ENCODE data around the gene LRRC17. TPM values are rescaled to one million over a fixed set of nuclear protein-coding genes. Genes with fewer than 3 reads are reported as not detected.

LRRC17 gene
- total RNA-seq, 1 donor from 2014 or later = 6.2 TPM

DNA sequence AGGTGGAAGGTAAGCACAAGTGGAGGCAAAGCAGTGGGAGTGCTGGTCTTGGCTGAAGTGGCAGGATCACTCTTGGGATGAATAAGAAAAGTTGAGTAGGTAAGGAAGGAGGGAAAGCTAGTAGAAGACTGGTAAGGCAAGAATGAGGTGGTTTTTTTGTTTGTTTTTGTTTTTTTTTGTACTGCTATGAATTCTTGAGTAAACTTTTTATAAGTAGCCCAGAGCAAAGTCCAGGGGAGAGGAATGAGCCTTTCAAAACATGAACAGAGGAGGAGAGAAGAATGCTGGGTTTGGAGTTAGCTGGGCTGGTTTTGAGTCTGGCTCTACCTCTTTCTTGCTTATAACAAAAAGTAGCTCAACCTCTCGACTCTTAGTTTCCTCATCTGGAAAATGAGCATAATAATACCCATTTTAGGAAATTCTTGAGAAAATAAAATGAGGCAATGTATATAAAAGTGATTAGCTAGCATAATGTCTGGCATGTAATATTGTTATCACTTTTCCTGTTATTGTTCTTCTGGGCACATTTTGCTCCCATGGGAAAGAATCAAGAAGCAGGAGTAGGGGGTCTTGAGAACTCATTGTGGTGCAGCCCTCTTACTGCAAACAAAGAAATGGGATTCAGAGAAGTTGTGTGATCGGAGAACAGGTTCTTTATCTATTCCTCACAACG is 24.1 kb upstream of the LRRC17 start:
- DNase-seq (ENCODE audit: low read depth) = no peak
- Histone ChIP-seq H3K36me3 (ENCODE audit: control insufficient read depth, insufficient read depth, low read length) (no peaks in the 10 kb centered on the region), H3K4me3 (ENCODE audit: low read depth, low read length) (no peak overlapping the region), H3K27me3 (ENCODE audit: control insufficient read depth, insufficient read depth, low read length) (no peaks in the 10 kb centered on the region)
- TF ChIP-seq, protein P1, sequence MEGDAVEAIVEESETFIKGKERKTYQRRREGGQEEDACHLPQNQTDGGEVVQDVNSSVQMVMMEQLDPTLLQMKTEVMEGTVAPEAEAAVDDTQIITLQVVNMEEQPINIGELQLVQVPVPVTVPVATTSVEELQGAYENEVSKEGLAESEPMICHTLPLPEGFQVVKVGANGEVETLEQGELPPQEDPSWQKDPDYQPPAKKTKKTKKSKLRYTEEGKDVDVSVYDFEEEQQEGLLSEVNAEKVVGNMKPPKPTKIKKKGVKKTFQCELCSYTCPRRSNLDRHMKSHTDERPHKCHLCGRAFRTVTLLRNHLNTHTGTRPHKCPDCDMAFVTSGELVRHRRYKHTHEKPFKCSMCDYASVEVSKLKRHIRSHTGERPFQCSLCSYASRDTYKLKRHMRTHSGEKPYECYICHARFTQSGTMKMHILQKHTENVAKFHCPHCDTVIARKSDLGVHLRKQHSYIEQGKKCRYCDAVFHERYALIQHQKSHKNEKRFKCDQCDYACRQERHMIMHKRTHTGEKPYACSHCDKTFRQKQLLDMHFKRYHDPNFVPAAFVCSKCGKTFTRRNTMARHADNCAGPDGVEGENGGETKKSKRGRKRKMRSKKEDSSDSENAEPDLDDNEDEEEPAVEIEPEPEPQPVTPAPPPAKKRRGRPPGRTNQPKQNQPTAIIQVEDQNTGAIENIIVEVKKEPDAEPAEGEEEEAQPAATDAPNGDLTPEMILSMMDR (IDR thresholded peaks at IDR 0.05; ENCODE audit: insufficient read depth, low read length, poor library complexity, severe bottlenecking) = no peak

DNA sequence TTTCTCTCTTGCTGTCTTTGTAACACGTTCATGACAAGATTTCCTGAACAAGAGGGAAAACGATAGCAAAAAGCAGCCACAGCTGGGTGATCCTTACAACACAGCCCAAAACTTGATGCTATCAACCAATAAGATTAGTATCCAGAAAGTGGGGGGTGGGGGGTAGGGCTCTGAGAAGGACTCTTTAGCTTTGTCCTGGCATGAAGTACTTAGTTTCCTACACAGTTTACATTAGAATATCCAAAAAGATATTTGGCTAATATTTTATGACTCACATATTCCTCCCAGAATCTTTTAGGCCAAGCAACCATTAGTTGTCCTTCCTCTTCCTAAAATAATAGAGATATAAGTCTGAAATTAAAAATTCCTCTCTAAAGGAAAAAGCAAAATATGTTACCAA is 22.9 kb upstream of the LRRC17 start:
- no peak for DNase-seq (ENCODE audit: low read depth)
- Histone ChIP-seq H3K36me3 (ENCODE audit: control insufficient read depth, insufficient read depth, low read length) (no peaks in the 10 kb centered on the region), H3K4me3 (ENCODE audit: low read depth, low read length) (no peak overlapping the region), H3K27me3 (ENCODE audit: control insufficient read depth, insufficient read depth, low read length) (no peaks in the 10 kb centered on the region)
- TF ChIP-seq, protein P1 (IDR thresholded peaks at IDR 0.05; ENCODE audit: insufficient read depth, low read length, poor library complexity, severe bottlenecking) = no peak

DNA sequence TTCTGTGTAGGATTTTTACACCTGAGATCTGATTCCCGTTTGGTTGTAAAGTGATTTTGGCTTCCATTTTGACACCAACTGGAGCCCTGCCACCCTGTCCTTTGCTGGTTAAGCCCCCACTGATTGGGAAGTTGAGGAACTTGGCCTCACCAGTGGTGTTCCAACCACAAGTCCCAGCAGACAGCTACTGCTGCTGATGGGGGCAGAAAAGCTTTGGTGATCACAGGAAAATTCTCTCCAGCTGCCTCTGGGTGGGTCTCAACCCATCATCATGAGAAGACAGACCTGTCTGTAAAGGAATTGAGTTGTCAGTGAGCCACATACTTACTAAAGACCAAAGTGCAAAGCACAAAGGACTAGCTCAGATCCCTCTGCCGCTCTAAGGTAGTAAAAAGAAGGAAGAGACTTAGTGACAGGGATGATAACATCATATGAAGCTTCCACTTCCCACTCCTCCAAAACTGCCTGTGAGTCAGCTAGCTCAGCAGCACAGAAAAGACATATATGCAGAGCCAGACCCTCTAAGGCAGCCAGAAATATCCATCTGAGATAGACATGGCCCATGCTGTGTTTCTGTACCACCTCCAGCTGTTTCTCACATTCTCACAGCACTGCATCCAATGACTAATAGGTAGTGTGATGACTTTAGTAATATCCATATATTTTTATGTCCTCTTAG is 22.4 kb upstream of the LRRC17 start:
- Histone ChIP-seq H3K4me3 (ENCODE audit: low read depth, low read length) (no peak overlapping the region), H3K36me3 (ENCODE audit: control insufficient read depth, insufficient read depth, low read length) (no peaks in the 10 kb centered on the region), H3K27me3 (ENCODE audit: control insufficient read depth, insufficient read depth, low read length) (no peaks in the 10 kb centered on the region)
- TF ChIP-seq, protein P1 (IDR thresholded peaks at IDR 0.05; ENCODE audit: insufficient read depth, low read length, poor library complexity, severe bottlenecking) = no peak
- no peak for DNase-seq (ENCODE audit: low read depth)

DNA sequence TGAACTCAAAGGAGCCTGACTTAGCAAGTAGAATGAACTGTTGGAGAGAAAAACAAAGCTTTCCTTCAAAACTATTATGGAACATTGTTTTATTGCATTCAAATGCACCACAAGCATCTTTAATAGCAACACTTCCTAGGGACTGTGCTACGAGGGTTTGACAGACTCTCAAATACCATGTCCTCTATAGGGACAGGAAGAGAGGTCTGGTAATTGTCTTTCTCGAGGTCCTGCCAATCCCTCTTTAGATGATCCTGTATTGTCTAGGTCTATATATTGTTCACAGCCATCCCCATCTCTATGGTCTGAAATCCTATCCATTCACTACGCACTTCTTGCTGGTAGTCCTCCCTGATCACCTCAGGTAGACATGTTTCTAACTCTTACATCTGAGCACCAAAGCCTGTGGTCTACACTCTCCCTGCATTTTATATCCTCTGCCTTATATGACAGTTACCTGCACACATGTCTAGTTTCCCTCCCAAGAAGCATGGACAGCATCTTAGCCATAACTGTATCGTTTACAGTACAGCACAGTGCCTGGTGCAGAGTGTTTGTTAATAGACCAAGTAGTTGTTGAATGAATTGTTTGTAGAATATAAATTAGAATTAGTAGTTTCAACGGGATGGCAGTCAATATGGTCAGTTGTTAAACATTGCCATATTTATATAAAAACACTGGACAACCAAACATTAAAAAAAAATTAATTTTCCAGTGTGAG is 21.7 kb upstream of the LRRC17 start:
- Histone ChIP-seq H3K27me3 (ENCODE audit: control insufficient read depth, insufficient read depth, low read length) (no peaks in the 10 kb centered on the region), H3K4me3 (ENCODE audit: low read depth, low read length) (no peak overlapping the region), H3K36me3 (ENCODE audit: control insufficient read depth, insufficient read depth, low read length) (no peaks in the 10 kb centered on the region)
- DNase-seq (ENCODE audit: low read depth) = no peak
- TF ChIP-seq, protein P1 (IDR thresholded peaks at IDR 0.05; ENCODE audit: insufficient read depth, low read length, poor library complexity, severe bottlenecking) = no peak

DNA sequence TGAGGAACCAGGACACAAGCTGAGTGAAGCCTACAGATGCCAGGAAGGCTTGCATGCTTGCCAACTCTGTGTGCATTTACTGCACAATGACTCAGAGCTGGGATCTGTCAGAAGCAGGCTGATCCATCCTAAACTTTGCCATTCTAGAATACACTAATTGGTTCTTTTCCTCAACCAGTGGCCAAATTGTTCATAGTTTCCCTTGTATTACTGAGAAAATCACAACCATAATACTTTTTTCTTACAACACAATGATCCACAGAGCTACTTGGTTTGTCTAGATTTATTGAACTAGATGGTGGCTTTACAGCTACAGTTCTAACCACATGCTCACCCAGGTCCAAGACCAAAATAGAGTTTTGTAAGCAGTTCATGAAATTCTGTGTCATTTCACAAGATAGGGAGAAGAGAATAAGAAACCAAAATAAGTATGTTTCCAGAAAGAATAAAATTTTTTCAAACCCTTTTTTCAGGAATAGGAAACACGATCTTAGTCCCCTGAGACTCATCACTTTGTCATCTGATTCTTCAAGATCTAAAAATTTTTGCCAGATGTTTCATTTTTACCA is 21.0 kb upstream of the LRRC17 start:
- Histone ChIP-seq H3K27me3 (ENCODE audit: control insufficient read depth, insufficient read depth, low read length) (no peaks in the 10 kb centered on the region), H3K4me3 (ENCODE audit: low read depth, low read length) (no peak overlapping the region), H3K36me3 (ENCODE audit: control insufficient read depth, insufficient read depth, low read length) (no peaks in the 10 kb centered on the region)
- no peak for DNase-seq (ENCODE audit: low read depth)
- TF ChIP-seq, protein P1 (IDR thresholded peaks at IDR 0.05; ENCODE audit: insufficient read depth, low read length, poor library complexity, severe bottlenecking) = no peak
